ENCODE results near the gene CELF2.

DNA sequence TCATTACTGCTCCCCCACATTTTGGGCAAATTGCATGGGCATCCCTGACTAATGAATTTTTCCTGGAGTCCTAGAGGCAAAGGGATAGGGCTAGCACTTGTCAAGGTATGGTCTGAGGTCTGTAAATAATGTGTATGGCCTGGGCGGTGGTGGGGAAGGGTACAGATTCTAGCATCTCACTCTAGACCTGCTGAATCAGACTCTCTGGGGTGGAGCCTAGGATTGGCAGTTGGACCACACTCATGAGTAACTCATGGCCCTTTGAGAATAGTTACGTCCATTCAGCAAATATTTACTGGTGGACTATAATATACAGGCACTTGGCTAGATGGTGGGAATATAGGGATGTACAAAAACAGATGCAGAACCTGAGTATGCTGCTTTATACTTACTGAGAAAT lies 118.0 kb downstream of the CELF2 start:
- TF ChIP-seq, protein P1, sequence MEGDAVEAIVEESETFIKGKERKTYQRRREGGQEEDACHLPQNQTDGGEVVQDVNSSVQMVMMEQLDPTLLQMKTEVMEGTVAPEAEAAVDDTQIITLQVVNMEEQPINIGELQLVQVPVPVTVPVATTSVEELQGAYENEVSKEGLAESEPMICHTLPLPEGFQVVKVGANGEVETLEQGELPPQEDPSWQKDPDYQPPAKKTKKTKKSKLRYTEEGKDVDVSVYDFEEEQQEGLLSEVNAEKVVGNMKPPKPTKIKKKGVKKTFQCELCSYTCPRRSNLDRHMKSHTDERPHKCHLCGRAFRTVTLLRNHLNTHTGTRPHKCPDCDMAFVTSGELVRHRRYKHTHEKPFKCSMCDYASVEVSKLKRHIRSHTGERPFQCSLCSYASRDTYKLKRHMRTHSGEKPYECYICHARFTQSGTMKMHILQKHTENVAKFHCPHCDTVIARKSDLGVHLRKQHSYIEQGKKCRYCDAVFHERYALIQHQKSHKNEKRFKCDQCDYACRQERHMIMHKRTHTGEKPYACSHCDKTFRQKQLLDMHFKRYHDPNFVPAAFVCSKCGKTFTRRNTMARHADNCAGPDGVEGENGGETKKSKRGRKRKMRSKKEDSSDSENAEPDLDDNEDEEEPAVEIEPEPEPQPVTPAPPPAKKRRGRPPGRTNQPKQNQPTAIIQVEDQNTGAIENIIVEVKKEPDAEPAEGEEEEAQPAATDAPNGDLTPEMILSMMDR (IDR thresholded peaks at IDR 0.05) = no peak
- no peak for TF ChIP-seq POLR2A (IDR thresholded peaks at IDR 0.05)

All from body of pancreas (tissue), 4 donors.